WTC11 (cell line): ENCODE results near the gene CAB39L. TPM values are rescaled to one million over a fixed set of nuclear protein-coding genes. Genes with fewer than 3 reads are reported as not detected.

ENCODE experiments used
- ATAC-seq: fragments of 200-7000 bp; cut with Tn5 transposase; 2 replicates; pipeline ENCODE4 v1.10.0; 2021; ENCODE audit warnings: mild to moderate bottlenecking, moderate library complexity
- CTCF ChIA-PET: fragments of 300-600 bp; sonication (Branson Sonifier 250); formaldehyde crosslinking; loops from one replicate; lab custom pipeline; 2021; ENCODE audit warnings: antibody characterized with exemption; lab: Charles Lee
- POLR2A ChIA-PET: fragments of 350-600 bp; sonication (Branson Sonifier 250); formaldehyde crosslinking; loops from one replicate; lab custom pipeline; 2021; ENCODE audit warnings: antibody characterized with exemption; lab: Charles Lee
- DNase-seq: peaks from one replicate; pipeline ENCODE4 v3.0.0; 2021; ENCODE audit warnings: low spot score
- H3K27ac Mint-ChIP-seq: 2 replicates; pipeline ENCODE4 v1.8.0; 2021; ENCODE audit warnings: mixed read lengths
- H3K27me3 Mint-ChIP-seq: 2 replicates; pipeline ENCODE4 v1.8.0; 2021; ENCODE audit warnings: low read depth, mild to moderate bottlenecking, moderate library complexity, mixed read lengths
- H3K36me3 Mint-ChIP-seq: 2 replicates; pipeline ENCODE4 v1.8.0; 2021; ENCODE audit warnings: mixed read lengths
- H3K4me1 Mint-ChIP-seq: 2 replicates; pipeline ENCODE4 v1.8.0; 2022; ENCODE audit warnings: mixed read lengths
- H3K4me3 Mint-ChIP-seq: 2 replicates; pipeline ENCODE4 v1.8.0; 2021; ENCODE audit warnings: mild to moderate bottlenecking, moderate library complexity, mixed read lengths
- H3K9me3 Mint-ChIP-seq: 2 replicates; pipeline ENCODE4 v1.8.0; 2021; ENCODE audit warnings: mixed read lengths
- ATF1 ChIP-seq: sonication (generic); formaldehyde crosslinking; IDR thresholded peaks from 2 replicates; pipeline ENCODE4 v1.8.1; 2023; ENCODE audit warnings: mild to moderate bottlenecking, moderate library complexity, missing genetic modification reagents
- CBFB ChIP-seq: sonication (generic); formaldehyde crosslinking; IDR thresholded peaks from 2 replicates; pipeline ENCODE4 v1.8.1; 2022; ENCODE audit warnings: mild to moderate bottlenecking, low read depth, missing genetic modification reagents
- CREM ChIP-seq: sonication (generic); formaldehyde crosslinking; IDR thresholded peaks from 2 replicates; pipeline ENCODE4 v1.8.1; 2022; ENCODE audit warnings: mild to moderate bottlenecking, missing genetic modification reagents, moderate library complexity
- ESRRA ChIP-seq: sonication (generic); formaldehyde crosslinking; IDR thresholded peaks from 2 replicates; pipeline ENCODE4 v1.8.1; 2022; ENCODE audit warnings: mild to moderate bottlenecking, missing genetic modification reagents, borderline replicate concordance
- FOXJ3 ChIP-seq: sonication (generic); formaldehyde crosslinking; IDR thresholded peaks from 2 replicates; pipeline ENCODE4 v1.9.0; 2021; ENCODE audit warnings: missing genetic modification reagents, mild to moderate bottlenecking, borderline replicate concordance
- FOXK1 ChIP-seq: sonication (generic); formaldehyde crosslinking; IDR thresholded peaks from 2 replicates; pipeline ENCODE4 v1.8.0; 2022; ENCODE audit warnings: mild to moderate bottlenecking, moderate library complexity, missing genetic modification reagents
- GABPB1 ChIP-seq: sonication (generic); formaldehyde crosslinking; IDR thresholded peaks from 2 replicates; pipeline ENCODE4 v1.8.1; 2023; ENCODE audit warnings: mild to moderate bottlenecking, missing genetic modification reagents
- HMGXB4 ChIP-seq: sonication (generic); formaldehyde crosslinking; IDR thresholded peaks from 2 replicates; pipeline ENCODE4 v1.8.1; 2023; ENCODE audit warnings: mild to moderate bottlenecking, moderate library complexity, missing genetic modification reagents
- IRF1 ChIP-seq: sonication (generic); formaldehyde crosslinking; IDR thresholded peaks from 2 replicates; pipeline ENCODE4 v1.8.0; 2023; ENCODE audit warnings: missing genetic modification reagents
- JUN ChIP-seq: sonication (generic); formaldehyde crosslinking; IDR thresholded peaks from 2 replicates; pipeline ENCODE4 v1.8.0; 2023; ENCODE audit warnings: mild to moderate bottlenecking, missing genetic modification reagents
- MLX ChIP-seq: sonication (generic); formaldehyde crosslinking; IDR thresholded peaks from 2 replicates; pipeline ENCODE4 v1.8.1; 2023; ENCODE audit warnings: mild to moderate bottlenecking, missing genetic modification reagents, moderate library complexity
- MYBL2 ChIP-seq: sonication (generic); formaldehyde crosslinking; IDR thresholded peaks from 2 replicates; pipeline ENCODE4 v1.8.1; 2023; ENCODE audit warnings: mild to moderate bottlenecking, moderate library complexity, missing genetic modification reagents
- USF1 ChIP-seq: sonication (generic); formaldehyde crosslinking; IDR thresholded peaks from 2 replicates; pipeline ENCODE4 v1.8.0; 2022; ENCODE audit warnings: mild to moderate bottlenecking, missing genetic modification reagents
- ZMAT4 ChIP-seq: fragments of 250-450 bp; sonication (Bioruptor Pico); IDR thresholded peaks from 2 replicates; pipeline ENCODE4 v1.9.0; 2021; ENCODE audit warnings: mild to moderate bottlenecking
- ZNF232 ChIP-seq: sonication (generic); formaldehyde crosslinking; IDR thresholded peaks from 2 replicates; pipeline ENCODE4 v1.8.0; 2022; ENCODE audit warnings: mild to moderate bottlenecking, missing genetic modification reagents
- ZNF425 ChIP-seq: fragments of 250-450 bp; sonication (Bioruptor Pico); conservative IDR thresholded peaks from 2 replicates; pipeline ENCODE4 v1.9.0; 2021; ENCODE audit warnings: mild to moderate bottlenecking
- ZNF532 ChIP-seq: fragments of 250-450 bp; sonication (Bioruptor Pico); IDR thresholded peaks from 2 replicates; pipeline ENCODE4 v1.9.0; 2021; ENCODE audit warnings: mild to moderate bottlenecking, borderline replicate concordance
- total RNA-seq: library from RNA; stranded (reverse); gene quantifications from 3 replicates; pipeline ENCODE4 v1.2.3, GENCODE V29; 2021

Gene CAB39L
- total RNA-seq, 1 experiment from 2014 or later = 3.3 TPM

GRCh38 chr13:49435992-49436391, 7.9 kb downstream of the CAB39L start:
- DNase-seq = no peak
- no peak for TF ChIP-seq FOXK1 (CRISPR knock-in tag)
- no peak for TF ChIP-seq HMGXB4 (CRISPR knock-in tag)
- TF ChIP-seq MLX (CRISPR knock-in tag) = no peak
- no peak for TF ChIP-seq ZNF232 (CRISPR knock-in tag)
- no peak for TF ChIP-seq JUN (CRISPR knock-in tag)
- Mint-ChIP-seq H3K4me3 (no peak overlapping the region), H3K9me3 (no peaks in the 10 kb centered on the region), H3K4me1 (no peaks in the 10 kb centered on the region), H3K27me3 (no peaks in the 10 kb centered on the region; the same call in 1 of the 2 replicates), H3K36me3 (no peaks in the 10 kb centered on the region), H3K27ac (no peak overlapping the region)
- ChIA-PET CTCF (interaction anchor here (0.6 kb wide), 1 partner anchor 186 kb away, joined by 3 read pairs; no protein-coding TSS in a partner anchor), POLR2A (no interaction called here)
- no peak for ATAC-seq

GRCh38 chr13:49429121-49429520, 14.7 kb downstream of the CAB39L start:
- Mint-ChIP-seq H3K36me3 (no peaks in the 10 kb centered on the region), H3K27me3 (no peaks in the 10 kb centered on the region), H3K27ac (no peak overlapping the region), H3K9me3 (no peaks in the 10 kb centered on the region), H3K4me3 (no peak overlapping the region), H3K4me1 (peaks cover 5% of the 10 kb centered on the region; the same call in 1 of the 2 replicates)
- TF ChIP-seq ZNF232 (CRISPR knock-in tag) (no peak), CREM (CRISPR knock-in tag) (no peak), FOXJ3 (no peak), IRF1 (CRISPR knock-in tag) (no peak), CBFB (CRISPR knock-in tag) (no peak), GABPB1 (no peak), ATF1 (CRISPR knock-in tag) (no peak), USF1 (no peak), ESRRA (no peak), ZNF532 (CRISPR knock-in tag) (no peak), ZNF425 (CRISPR knock-in tag) (no peak), FOXK1 (CRISPR knock-in tag) (no peak), ZMAT4 (CRISPR knock-in tag) (no peak), MYBL2 (CRISPR knock-in tag) (no peak)
- ATAC-seq (no peak), DNase-seq (no peak)
- POLR2A ChIA-PET = no interaction called here
- CTCF ChIA-PET = no interaction called here
